Keratinocyte (primary cell): Measurements from ENCODE around the gene CTNNA2.

Source experiments
- CTCF ChIP-seq, 3 experiments: IDR thresholded peaks in 1 of 3; conservative IDR thresholded peaks in 1 of 3; optimal IDR thresholded peaks in 1 of 3; 2 replicates in 2 of 3; 3 replicates in 1 of 3; pipeline versions ENCODE3 to v1.5.1; 2011; ENCODE audit warnings: low read length in 3 of 3, mild to moderate bottlenecking in 3 of 3, moderate library complexity in 2 of 3, control low read depth in 1 of 3, inconsistent platforms in 1 of 3; ENCODE audit not compliant: insufficient read depth in 2 of 3; ENCODE audit errors: extremely low read depth in 1 of 3
- EZH2 ChIP-seq: IDR thresholded peaks from one replicate; pipeline ENCODE4 v1.6.1; 2012; ENCODE audit warnings: inconsistent platforms, mild to moderate bottlenecking, low read length, moderate library complexity

GRCh38 chr2:79665091-79665490, 152.2 kb downstream of the CTNNA2 start:
- TF ChIP-seq CTCF (optimal IDR thresholded peaks at IDR 0.05 in 1 of 3, IDR thresholded peaks at IDR 0.05 in 1 of 3, conservative IDR thresholded peaks at IDR 0.05 in 1 of 3; ENCODE audit: extremely low read depth in 1 of 3, insufficient read depth in 2 of 3, low read length in 3 of 3) (no peak), EZH2 (no peak)
